IPS DF 4.7 (cell line): ENCODE results near the gene RGMA.

Experiments
- DNase-seq: peaks from one replicate; pipeline ENCODE4 v3.0.0-alpha.2; 2013; ENCODE audit warnings: low spot score; ENCODE audit errors: extremely low read depth

Gene RGMA

DNA sequence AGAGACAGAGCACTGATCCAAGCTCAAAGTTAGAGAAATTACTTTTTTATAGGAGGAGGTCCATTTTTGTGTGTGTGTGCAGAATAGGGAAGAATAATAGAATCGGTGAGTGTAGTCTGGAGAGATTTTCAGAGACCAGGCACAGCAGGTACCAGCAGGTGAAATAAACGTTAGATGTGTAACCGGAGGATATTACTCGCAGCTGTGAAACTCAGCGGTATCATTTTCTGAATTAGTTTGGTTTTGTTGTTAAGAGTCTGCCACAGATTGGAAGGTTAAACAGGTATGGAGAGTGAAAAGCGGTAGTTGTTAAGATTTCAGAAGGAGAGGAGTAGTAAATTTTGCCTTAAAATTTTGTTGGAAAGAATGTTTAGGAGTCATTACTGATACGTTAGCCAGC is 69.9 kb downstream of the RGMA start:
- DNase-seq: no peak

DNA sequence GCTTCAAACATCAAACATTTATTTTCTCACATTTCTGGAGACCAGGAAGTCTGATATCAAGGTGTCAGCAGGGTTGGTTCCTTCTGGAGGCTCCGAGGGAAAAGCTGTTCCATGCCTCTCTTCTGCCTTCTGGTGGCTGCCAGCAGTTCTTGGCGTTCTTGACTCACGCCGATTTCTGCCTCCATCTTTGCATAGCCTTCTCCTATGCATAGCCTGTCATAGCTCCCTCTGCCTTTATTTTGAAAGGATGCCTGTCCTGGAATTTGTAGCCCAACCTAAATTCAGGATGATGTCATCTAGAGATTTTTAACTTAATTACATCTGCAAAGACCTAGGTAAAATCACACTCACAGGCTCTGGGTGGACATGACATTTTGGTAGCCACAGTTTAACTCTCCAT is 70.4 kb downstream of the RGMA start:
- no peak for DNase-seq

DNA sequence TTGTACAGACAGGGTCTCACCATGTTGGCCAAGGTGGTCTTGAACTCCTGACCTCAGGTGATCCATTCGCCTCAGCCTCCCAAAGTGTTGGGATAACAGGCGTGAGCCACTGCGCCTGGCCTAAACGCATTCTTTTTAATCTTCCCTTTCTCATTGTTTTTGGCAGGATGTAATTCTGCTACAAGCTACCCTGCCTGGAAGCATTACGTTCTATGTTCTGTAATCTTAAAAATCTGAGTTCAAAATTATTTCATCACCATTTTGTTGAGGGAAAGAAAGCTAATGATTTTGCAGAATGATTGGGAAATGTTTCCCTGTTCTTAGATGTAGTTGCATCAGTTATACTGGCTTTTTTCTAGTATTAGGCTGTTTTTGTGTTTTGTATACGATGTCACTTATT is 71.5 kb downstream of the RGMA start:
- no peak for DNase-seq

DNA sequence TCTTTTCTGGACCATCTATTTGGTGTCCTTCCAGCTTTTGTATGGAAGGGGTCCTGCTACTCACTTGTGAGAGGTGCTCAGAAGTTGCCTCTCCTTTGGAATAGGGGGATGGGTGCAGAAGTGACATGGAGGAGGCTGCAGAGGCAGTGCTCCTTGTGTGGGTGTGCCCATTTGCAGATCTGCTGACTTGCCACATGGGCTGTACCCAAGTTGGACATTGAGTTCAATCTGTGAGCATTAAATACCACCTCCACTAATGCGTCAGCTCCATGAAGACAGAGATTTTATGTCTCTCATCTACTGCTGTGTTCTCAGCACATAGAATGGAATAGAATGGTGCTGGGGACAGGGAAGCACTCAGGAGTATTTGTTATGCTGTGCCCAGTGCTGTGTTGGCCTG is 76.2 kb downstream of the RGMA start:
- DNase-seq: no peak

DNA sequence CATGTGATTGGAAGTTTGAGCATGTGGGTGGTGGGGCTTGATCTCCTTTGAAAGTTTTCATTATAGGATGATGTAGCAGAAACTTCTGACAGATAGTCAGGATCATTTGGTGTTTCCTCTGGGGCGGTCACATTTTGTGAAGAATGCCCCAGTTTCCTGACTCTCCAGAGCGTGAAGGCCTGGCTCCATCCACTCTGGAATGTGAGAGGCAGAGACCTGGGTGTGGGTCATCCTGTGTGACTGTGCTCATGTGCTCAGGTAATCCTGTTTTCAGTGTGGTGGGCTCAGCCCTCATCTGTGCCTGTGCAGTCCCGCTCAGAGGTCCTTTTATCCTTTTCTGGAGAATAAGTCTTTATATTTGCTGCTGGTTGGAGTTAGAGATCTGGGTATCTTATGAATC is 81.0 kb downstream of the RGMA start:
- no peak for DNase-seq

DNA sequence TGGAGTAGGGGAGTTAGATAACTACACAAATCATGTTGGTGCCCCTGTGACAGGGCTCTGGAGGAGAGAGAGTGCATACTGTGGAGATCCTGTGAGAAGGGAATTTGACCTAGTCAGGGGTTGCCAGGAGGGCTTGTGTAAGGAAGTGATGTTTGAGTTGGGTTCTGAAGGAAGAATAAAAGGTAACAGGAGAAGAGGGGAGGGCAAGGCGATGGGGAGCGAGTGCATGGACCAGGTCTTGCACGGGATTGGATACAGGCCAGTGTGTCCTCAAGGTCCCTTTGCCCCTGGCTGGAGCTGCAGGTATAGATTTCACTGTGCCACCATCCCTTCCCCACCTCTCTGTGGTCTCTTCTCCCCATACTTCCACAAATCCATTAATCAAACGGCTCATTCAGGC is 83.9 kb downstream of the RGMA start:
- DNase-seq: no peak

DNA sequence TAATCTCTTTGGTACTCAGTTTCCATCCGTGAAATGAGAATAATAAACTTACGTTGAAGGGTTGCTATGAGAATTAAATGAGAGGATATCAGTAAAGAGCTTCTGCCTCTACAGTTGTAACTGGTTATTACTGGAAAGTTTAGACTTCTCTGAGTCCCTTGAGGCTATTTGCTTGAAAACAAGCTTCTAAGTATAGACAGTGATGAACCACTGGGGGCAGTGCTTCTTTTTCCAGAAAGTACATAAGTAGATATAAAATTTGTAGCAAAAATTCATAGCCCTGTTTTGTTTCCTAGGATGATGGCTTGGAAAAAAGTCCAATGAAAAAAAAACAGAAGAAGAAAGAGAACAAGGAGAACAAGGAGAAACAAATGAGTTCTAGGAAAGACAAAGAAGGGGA is 87.1 kb downstream of the RGMA start:
- no peak for DNase-seq

DNA sequence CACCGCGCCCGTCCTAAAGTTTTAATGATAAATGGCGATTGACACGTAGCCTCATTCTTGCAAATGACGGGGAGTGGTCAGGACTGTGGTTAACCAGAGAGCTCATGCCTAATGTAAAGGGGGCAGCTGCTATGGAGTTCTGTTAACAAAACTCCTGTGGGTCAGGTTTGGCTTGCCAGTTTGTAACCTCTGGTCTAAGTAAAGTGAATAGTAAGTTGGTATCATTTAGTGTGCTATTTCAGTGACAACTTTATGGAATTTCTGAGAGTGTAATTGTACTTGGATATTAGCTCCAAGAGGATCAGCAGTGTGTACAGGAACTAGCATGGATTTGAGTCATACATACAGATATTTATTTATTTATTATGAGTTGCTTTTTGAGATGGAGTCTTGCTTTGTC is 87.9 kb downstream of the RGMA start:
- no peak for DNase-seq

DNA sequence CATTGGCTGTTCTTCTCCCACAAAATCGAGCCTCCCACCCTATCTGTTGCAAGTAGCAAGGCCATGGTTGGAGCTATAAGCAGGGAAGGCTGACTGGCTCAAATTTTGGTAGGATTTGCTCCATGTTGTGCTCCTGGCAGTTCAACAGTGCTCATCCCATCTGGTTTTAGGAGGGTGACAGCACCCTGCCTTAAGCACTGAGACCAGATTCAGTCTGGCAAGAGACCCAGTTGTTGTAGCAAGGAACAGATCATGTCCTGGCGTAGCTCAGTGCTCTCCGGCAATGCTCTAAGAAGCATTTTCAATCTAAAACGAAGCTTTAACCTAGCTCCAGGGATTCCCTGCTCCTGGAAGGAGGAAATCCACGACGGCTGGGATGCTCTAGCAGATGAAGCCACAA is 91.2 kb downstream of the RGMA start:
- DNase-seq: no peak

DNA sequence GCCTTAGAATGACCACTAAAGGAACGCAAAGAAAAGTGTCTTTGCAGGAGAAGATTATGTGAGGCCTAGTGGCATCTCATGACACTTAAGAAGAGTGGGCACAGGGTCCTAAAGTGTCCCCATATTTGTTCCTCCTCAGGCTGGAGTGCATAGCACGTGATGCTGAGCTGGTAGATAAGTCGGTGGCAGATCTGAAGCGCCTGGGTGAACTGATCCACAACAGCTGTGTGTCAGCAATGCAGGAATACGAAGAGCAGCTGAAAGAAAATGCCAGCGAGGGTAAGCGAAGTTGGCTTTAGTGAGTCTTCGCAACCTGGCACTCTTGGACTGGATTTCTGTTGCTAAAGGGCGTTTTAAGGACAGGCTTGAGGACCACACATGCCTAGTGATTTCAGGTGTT is 96.3 kb downstream of the RGMA start:
- no peak for DNase-seq

DNA sequence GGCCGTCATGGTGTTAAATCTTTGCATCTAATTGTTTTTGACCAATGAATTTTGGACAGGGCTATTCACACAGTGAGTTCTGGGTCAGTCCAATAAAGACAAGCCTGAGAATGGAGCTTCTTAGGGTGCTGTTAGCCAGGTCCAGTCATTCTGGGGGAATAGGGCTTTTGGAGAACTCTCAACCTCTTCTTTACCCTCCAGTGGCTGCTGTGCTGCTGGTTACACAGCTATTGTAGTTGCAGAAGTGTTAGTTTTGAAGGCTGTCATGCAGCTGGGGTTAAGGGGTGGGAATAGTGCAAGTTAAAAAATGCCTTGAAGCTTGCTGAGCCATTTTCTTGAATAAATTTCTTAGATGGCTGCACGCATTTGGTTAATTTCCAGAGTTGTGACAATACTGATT is 99.0 kb downstream of the RGMA start:
- DNase-seq: no peak

DNA sequence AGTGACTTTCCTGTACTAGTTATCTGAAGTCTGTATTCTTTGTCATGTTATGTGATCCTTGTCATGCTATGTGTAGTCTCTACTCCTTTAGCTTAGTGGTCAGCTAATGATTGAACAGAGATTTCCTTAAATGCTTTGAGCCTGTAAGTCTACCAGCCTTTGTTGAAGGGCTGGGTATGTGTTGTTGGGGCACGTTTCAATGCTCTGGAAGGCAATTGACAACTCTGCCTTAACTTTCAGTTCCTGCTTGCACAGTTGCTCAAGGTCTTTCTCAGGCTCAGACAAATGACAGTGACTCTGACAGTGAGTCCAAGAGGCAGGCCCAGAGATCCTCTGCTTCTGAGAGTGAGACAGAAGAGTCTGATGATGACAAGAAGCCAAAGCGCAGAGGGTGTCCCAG is 99.5 kb downstream of the RGMA start:
- DNase-seq: no peak
